Bronchial epithelial cell (primary cell): ENCODE data around the gene CHN2. TPM values are rescaled to one million over a fixed set of nuclear protein-coding genes. Genes with fewer than 3 reads are reported as not detected.

Experiments
- DNase-seq: peaks from one replicate; pipeline ENCODE4 v3.0.0-alpha.2; 2010; ENCODE audit warnings: low read depth
- FAIRE-seq: peaks from 2 replicates; lab custom pipeline; 2011; peaks lifted over from hg19 to GRCh38; lab: Jason Lieb, UNC
- H3K27me3 ChIP-seq: 2 replicates; pipeline ENCODE4 v1.5.1; 2011; ENCODE audit warnings: low read length; ENCODE audit not compliant: control insufficient read depth, insufficient read depth
- H3K36me3 ChIP-seq: 2 replicates; pipeline ENCODE4 v1.5.1; 2011; ENCODE audit warnings: low read length; ENCODE audit not compliant: control insufficient read depth, insufficient read depth
- H3K4me3 ChIP-seq: 2 replicates; pipeline ENCODE4 v1.5.1; 2011; ENCODE audit warnings: mild to moderate bottlenecking, low read depth, low read length, control low read depth
- CTCF ChIP-seq: IDR thresholded peaks from 2 replicates; pipeline ENCODE4 v1.5.1; 2011; ENCODE audit warnings: mild to moderate bottlenecking, moderate library complexity, low read length, control low read depth, inconsistent platforms; ENCODE audit not compliant: insufficient read depth, severe bottlenecking
- total RNA-seq: library from RNA; depleted of rRNA; stranded (reverse); fragments of >200 nt; gene quantifications from 2 replicates; pipeline ENCODE4 v1.2.1, GENCODE V29; 2014

The CHN2 gene
- total RNA-seq, 1 donor from 2014 or later: 0.53 TPM

DNA sequence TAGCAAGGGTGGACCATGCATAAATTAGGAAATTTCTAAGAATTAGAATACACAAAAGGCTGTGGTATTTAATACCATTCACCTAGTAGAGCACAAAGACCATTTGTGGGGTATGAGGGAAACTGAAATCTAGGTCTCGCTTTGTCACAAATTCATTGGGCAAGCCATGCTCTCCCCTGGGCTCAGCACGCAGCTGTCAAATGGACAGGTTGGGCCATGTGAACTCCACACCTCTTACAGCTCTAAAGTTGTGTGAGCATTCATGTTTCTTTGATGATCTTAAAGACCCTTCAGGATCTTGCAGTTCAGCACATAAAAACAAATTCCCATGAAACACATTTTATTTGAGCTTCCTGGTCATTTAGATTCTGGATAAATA, 121.3 kb downstream of the CHN2 start:
- FAIRE-seq (no peak), DNase-seq (no peak)
- no peak overlapping the region for H3K4me3 ChIP-seq
- H3K27me3 ChIP-seq: peaks cover 2% of the 10 kb centered on the region
- no peak for TF ChIP-seq CTCF
- H3K36me3 ChIP-seq: no peaks in the 10 kb centered on the region

DNA sequence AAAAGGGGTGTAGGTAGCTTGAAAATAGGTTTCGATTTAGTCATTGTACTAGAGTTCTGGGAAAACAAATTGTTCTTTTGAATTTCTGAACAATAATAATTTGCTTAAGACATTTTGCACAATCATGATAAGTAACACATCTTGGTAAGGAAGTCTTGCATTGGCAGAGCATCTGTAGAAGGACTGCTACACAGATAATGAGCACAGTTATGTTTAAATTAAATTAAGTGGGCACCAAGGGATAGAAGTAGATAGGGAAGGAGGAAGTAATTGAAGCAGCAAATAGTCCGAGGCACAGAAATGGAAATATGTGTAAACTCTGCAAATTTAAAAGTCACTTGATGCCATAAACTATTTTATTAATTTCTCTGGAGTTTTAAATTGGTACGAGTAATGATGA, 122.4 kb downstream of the CHN2 start:
- Histone ChIP-seq H3K4me3 (no peak overlapping the region), H3K36me3 (no peaks in the 10 kb centered on the region), H3K27me3 (peaks cover 2% of the 10 kb centered on the region)
- DNase-seq: no peak
- no peak for TF ChIP-seq CTCF
- FAIRE-seq: no peak

- FAIRE-seq: no peak
- H3K4me3 ChIP-seq: no peak overlapping the region
- H3K36me3 ChIP-seq: no peaks in the 10 kb centered on the region
- TF ChIP-seq CTCF: no peak
- peaks cover 2% of the 10 kb centered on the region for H3K27me3 ChIP-seq
- no peak for DNase-seq
Measured at GRCh38 chr7:29318853-29319718, 124.5 kb downstream of the CHN2 start.

- peaks cover 2% of the 10 kb centered on the region for H3K27me3 ChIP-seq
- H3K4me3 ChIP-seq: no peak overlapping the region
- TF ChIP-seq CTCF: no peak
- H3K36me3 ChIP-seq: no peaks in the 10 kb centered on the region
- FAIRE-seq (no peak), DNase-seq (no peak)
Measured at GRCh38 chr7:29319719-29320521, 125.3 kb downstream of the CHN2 start.

- no peak for FAIRE-seq
- H3K27me3 ChIP-seq: peaks cover 2% of the 10 kb centered on the region
- no peak for TF ChIP-seq CTCF
- no peak overlapping the region for H3K4me3 ChIP-seq
- no peaks in the 10 kb centered on the region for H3K36me3 ChIP-seq
- DNase-seq: no peak
Measured at GRCh38 chr7:29320577-29320976, 126.0 kb downstream of the CHN2 start.
